ENCODE measurements around the gene NPIPA3.

DNA sequence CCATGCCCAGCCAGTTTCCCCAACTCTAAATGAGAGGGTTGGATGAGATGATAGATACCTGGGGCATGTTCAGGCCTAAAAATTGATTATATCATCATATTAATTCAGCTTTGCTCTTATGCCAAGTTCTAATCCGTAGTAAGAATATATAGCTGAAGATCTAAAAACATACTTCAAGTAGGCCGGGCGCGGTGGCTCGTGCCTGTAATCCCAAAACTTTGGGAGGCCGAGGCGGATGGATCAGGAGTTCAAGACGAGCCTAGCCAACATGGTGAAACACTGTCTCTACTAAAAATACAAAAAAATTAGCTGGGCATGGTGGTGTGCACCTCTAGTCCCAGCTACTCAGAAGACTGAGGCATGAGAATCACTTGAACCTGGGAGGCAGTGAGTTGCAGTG, 21.1 kb upstream of the NPIPA3 start:
- TF ChIP-seq, protein P1, sequence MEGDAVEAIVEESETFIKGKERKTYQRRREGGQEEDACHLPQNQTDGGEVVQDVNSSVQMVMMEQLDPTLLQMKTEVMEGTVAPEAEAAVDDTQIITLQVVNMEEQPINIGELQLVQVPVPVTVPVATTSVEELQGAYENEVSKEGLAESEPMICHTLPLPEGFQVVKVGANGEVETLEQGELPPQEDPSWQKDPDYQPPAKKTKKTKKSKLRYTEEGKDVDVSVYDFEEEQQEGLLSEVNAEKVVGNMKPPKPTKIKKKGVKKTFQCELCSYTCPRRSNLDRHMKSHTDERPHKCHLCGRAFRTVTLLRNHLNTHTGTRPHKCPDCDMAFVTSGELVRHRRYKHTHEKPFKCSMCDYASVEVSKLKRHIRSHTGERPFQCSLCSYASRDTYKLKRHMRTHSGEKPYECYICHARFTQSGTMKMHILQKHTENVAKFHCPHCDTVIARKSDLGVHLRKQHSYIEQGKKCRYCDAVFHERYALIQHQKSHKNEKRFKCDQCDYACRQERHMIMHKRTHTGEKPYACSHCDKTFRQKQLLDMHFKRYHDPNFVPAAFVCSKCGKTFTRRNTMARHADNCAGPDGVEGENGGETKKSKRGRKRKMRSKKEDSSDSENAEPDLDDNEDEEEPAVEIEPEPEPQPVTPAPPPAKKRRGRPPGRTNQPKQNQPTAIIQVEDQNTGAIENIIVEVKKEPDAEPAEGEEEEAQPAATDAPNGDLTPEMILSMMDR (IDR thresholded peaks at IDR 0.05; ENCODE audit: low read length) = no peak
- TF ChIP-seq EZH2phosphoT487 (IDR thresholded peaks at IDR 0.05; ENCODE audit: low read length) = no peak
